Measurements from ENCODE around the gene SNTG2. TPM values are rescaled to one million over a fixed set of nuclear protein-coding genes. Genes with fewer than 3 reads are reported as not detected.
A peak's percentile ranks its signal among the peaks of the same experiment; 100 is the strongest.

Gene SNTG2
- polyA plus RNA-seq, 3 donors: not detected

- Histone ChIP-seq H3K9me3 (replicated peaks in 1 of 2; ENCODE audit: control insufficient read depth in 1 of 2, insufficient read depth in 1 of 2, low read length in 2 of 2) (no peaks in the 10 kb centered on the region), H3K79me2 (ENCODE audit: insufficient read depth, low read length) (no peaks in the 10 kb centered on the region), H3K27ac (ENCODE audit: low read depth in 1 of 2, low read length in 2 of 2) (no peak overlapping the region), H3K36me3 (replicated peaks in 1 of 2; ENCODE audit: control insufficient read depth in 1 of 2, insufficient read depth in 2 of 2, low read length in 2 of 2) (no peaks in the 10 kb centered on the region), H2AFZ (ENCODE audit: insufficient read depth, low read depth, low read length, poor library complexity, severe bottlenecking) (no peak overlapping the region), H3K4me2 (replicated peaks; ENCODE audit: extremely low read depth, low read length, poor library complexity, severe bottlenecking) (no peak overlapping the region), H3K4me3 (replicated peaks in 1 of 3; ENCODE audit: low read depth in 2 of 3, low read length in 3 of 3) (no peak overlapping the region), H3K9ac (ENCODE audit: insufficient read depth, low read length, poor library complexity, severe bottlenecking) (no peak overlapping the region), H3K4me1 (ENCODE audit: control insufficient read depth in 1 of 2, insufficient read depth in 2 of 2, low read length in 2 of 2) (peaks cover 12 to 13% of the 10 kb centered on the region in 2 donors), H3K27me3 (ENCODE audit: control insufficient read depth in 2 of 2, insufficient read depth in 2 of 2, low read length in 2 of 2) (no peaks in the 10 kb centered on the region), H4K20me1 (ENCODE audit: insufficient read depth, low read length) (no peaks in the 10 kb centered on the region)
- DNase-seq: no peak
- H3K9me3 Mint-ChIP-seq: no peaks in the 10 kb centered on the region
- 2% methylated on average over 5 of the region's 7 CpGs for WGBS (ENCODE audit: insufficient coverage)
- no peak overlapping the region for H3K27ac Mint-ChIP-seq
- peaks cover 0 to 3% (median 2%) of the 10 kb centered on the region in 3 donors for H3K27me3 Mint-ChIP-seq (ENCODE audit: low read depth in 3 of 3)
- peak overlapping the region in 1 of 2 donors; percentile 71 for H3K4me3 Mint-ChIP-seq
- intact Hi-C loops (cut with micrococcal nuclease): no loop called here
- no peak for TF ChIP-seq CTCF (IDR thresholded peaks at IDR 0.05)
- H3K4me1 Mint-ChIP-seq: peaks cover 11% of the 10 kb centered on the region
- H3K36me3 Mint-ChIP-seq: no peaks in the 10 kb centered on the region
Measured at GRCh38 chr2:1010415-1010930, 59.8 kb downstream of the SNTG2 start.

GRCh38 chr2:1011006-1011405 is 60.4 kb downstream of the SNTG2 start:
- no peaks in the 10 kb centered on the region for H3K9me3 ChIP-seq (replicated peaks in 1 of 2; ENCODE audit: control insufficient read depth in 1 of 2, insufficient read depth in 1 of 2, low read length in 2 of 2)
- WGBS (ENCODE audit: insufficient coverage): 0% methylated on average over 2 of the region's 5 CpGs
- Mint-ChIP-seq H3K27me3 (ENCODE audit: low read depth in 3 of 3) (peaks cover 0 to 3% (median 2%) of the 10 kb centered on the region in 3 donors), H3K9me3 (no peaks in the 10 kb centered on the region), H3K4me1 (peaks cover 11% of the 10 kb centered on the region), H3K27ac (no peak overlapping the region), H3K4me3 (peak overlapping the region in 1 of 2 donors; percentile 71), H3K36me3 (no peaks in the 10 kb centered on the region)
- no peak overlapping the region for H3K27ac ChIP-seq (ENCODE audit: low read depth in 1 of 2, low read length in 2 of 2)
- H3K9ac ChIP-seq (ENCODE audit: insufficient read depth, low read length, poor library complexity, severe bottlenecking): no peak overlapping the region
- no peak overlapping the region for H3K4me3 ChIP-seq (replicated peaks in 1 of 3; ENCODE audit: low read depth in 2 of 3, low read length in 3 of 3)
- H3K4me2 ChIP-seq (replicated peaks; ENCODE audit: extremely low read depth, low read length, poor library complexity, severe bottlenecking): no peak overlapping the region
- no peaks in the 10 kb centered on the region for H3K36me3 ChIP-seq (replicated peaks in 1 of 2; ENCODE audit: control insufficient read depth in 1 of 2, insufficient read depth in 2 of 2, low read length in 2 of 2)
- H4K20me1 ChIP-seq (ENCODE audit: insufficient read depth, low read length): no peaks in the 10 kb centered on the region
- DNase-seq: no peak
- no peak overlapping the region for H2AFZ ChIP-seq (ENCODE audit: insufficient read depth, low read depth, low read length, poor library complexity, severe bottlenecking)
- no peak for TF ChIP-seq CTCF (IDR thresholded peaks at IDR 0.05)
- H3K79me2 ChIP-seq (ENCODE audit: insufficient read depth, low read length): no peaks in the 10 kb centered on the region
- intact Hi-C loops (cut with micrococcal nuclease): no loop called here
- H3K4me1 ChIP-seq (ENCODE audit: control insufficient read depth in 1 of 2, insufficient read depth in 2 of 2, low read length in 2 of 2): peaks cover 12 to 13% of the 10 kb centered on the region in 2 donors
- H3K27me3 ChIP-seq (ENCODE audit: control insufficient read depth in 2 of 2, insufficient read depth in 2 of 2, low read length in 2 of 2): no peaks in the 10 kb centered on the region

All from CD14-positive monocyte (primary cell).